KG1 (cell line): ENCODE data around the gene ZBTB24.
"Not testable (repeated sequence)": the region's sequence is repeated elsewhere in the genome, so short reads cannot be mapped to it uniquely, and the experiment has no call there.

ENCODE experiments used
- DNase-seq: peaks from one replicate; lab custom pipeline; 2025; lab: John Stamatoyannopoulos, UW

Gene ZBTB24

DNA sequence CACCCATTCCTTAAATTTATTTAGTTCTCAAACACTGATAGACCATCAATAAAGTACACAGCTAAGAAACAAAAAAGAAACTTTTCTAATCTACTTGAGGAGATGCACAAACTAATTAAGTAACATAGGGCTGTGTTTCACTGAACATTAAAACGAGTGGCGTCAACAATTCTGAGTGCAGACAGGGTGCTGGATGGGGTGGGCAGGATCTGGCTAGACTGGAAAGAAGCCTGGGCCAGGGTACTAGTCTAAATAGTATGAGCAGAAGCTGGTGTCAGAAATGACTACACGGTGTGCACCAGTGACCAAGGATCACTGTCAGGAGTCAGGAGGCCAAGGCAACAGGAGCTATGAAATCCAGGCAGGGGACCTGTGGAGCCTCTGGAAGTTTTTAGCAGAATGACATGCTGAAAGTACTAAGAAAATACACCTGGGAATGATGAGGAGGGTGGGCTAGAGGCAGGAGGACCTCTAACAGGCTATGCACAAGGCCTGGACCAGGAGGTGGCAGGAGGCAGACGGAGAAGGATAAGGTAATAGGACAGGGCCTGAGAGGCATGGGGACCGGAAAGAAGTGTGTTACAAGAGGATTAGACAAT lies 13.3 kb downstream of the ZBTB24 start:
- no peak for DNase-seq

DNA sequence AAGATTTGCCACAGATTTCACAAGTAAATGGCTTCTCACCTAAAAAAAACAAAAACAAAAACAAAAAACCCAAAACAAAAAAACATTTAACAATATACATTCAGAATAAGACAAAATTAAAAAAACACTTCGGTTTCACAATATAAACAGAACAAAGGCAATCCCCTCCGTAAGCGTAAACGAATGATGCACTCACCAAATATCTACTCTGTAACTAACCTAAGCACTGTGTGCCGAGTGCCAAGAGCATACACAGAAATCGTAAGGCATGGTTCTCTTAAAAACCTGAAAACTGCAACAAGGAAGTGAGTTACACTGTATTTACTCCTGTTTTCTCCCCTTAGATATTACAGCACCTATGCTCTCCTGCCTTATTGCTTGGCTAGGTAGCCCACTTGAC lies 15.3 kb downstream of the ZBTB24 start:
- DNase-seq, result no peak

DNA sequence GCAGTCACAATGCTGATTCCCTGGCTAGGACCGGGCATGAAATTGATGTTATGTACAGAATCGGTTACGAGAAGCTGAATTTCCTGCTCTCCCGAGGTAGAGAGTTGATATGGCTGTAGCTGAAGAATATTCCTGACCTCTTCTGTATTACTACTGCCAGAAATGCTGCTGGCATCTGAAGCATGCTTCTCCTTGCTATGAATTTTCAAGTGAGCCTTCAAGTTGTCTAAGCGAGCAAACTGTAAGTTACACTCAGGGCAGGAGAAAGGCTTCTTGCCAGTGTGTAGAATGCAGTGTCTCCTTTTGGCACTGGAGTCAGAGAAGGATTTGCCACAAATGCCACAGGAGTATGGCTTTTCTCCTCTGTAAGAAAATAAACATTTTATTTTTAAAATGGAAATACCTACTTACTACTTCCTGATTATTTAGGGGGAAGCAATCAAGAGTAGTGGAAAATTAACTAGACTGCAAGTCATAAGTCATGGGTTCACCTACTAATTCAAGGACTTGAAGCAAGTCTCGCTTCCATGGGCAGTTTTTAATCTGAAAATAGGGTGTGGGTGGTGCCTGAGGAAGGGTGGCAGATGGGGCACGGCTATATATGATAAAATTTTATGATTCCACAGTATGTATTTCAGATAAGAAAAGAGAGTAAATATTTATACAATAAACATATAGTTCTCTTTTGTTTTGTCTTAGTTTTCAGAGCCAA lies 16.7 kb downstream of the ZBTB24 start:
- DNase-seq, result no peak

- DNase-seq, result no peak
Observed at GRCh38 chr6:109465772-109466171, 17.2 kb downstream of the ZBTB24 start.

GRCh38 chr6:109461733-109462526 lies 21.1 kb downstream of the ZBTB24 start:
- no peak for DNase-seq

DNA sequence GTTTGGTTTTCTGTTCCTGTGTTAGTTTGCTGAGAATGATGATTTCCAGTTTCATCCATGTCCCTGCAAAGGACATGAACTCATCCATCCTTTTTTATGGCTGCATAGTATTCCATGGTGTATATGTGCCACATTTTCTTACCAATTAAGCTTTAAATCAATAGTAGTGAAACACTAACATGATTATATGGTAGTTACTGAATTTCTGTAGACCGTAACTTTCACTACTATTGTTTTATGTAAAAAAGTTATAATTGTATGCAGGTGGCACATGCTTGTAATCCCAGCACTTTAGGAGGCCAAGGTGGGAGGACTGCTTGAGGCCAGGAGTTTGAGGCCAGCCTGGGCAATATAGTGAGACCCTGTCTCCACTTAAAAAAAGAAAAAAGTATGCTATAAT lies 21.8 kb downstream of the ZBTB24 start:
- DNase-seq, result not testable (repeated sequence)

DNA sequence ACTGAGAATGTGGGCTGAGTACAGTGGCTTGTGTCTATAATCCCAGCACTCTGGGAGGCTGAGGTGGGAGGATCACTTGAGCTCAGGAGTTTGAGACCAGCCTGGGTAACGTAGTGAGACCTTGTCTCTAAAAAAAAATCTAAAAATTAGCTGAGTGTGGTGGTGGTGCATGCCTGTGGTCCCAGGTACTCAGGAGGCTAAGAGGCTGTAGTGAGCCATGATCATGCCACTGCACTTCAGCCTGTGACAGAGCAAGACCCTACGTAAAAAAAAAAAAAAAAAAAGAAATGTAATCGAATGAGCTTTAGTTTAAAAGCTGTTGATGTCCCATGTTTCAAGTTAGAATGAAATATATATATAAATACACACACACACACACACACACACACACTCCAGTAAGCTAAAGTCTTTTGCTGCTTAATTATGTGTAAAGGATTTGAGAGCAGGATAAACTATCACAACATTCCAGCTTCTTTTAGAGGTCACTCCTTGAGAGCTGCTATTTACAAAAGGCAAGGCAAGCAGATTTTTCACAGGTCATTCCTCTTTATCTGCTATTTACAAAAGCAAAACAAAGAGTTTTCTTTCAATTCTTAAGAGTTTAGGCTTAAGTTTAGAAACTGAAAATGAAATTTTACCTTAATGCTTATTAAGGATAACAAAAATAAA lies 22.7 kb downstream of the ZBTB24 start:
- no peak for DNase-seq

GRCh38 chr6:109458774-109459531 lies 24.1 kb downstream of the ZBTB24 start:
- no peak for DNase-seq

DNA sequence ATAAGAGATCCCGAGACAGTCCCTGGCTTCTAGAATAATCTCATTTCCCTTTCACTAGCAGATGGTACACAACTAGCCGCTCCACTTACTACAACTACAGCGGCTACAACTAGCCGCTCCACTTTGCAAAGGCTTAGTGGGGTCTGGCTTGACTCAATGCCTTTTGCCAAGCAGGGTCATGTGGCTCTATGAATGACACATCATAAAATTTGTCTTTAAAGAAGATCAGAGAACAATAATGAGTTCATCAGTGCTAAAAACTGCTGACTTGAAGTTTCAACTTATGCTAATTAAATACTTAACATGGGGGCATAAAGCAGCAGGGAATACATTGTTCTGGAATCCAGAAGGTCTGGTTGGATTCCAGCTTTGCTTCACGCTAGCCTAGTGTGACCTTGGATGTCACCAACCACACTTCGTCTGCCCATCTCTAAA lies 25.4 kb downstream of the ZBTB24 start:
- no peak for DNase-seq

DNA sequence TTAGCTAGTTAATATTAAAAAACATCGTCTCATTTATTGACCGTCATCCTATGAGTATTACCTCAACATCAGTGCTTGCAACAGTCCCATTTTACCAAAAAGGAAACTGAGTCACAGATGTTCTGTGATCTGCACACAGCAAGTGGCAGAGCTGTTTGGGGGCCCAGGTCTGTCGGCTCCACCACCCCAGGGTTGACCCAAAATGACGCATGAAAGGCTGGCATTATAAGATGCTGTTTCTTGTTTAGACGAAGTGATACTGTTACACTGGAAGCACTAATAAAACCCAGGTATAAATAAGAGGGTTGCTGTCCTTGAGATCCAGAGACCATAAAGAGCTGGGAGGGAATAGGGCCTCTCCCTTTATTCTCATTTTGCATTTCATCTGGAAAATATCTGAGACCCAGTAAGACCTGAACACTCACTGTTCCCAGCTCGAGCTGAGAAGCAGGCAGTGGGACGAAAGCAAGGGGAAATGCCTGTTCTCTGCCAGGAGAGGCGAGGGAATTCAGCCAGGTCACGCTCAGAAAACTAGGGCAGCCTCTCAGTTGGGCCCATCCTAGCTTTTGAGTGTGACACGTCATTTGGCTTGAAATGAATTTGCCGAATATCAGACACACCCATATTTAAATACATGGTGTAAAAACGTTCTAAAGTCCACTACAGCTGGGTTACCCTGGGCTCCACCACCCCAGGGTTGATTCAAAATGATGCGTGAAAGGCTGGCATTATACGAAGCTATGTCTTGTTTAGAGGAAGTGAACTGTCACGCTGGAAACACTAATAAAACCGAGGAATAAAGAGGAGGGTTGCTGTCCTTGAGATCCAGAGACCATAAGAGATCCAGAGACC lies 26.1 kb downstream of the ZBTB24 start:
- no peak for DNase-seq

DNA sequence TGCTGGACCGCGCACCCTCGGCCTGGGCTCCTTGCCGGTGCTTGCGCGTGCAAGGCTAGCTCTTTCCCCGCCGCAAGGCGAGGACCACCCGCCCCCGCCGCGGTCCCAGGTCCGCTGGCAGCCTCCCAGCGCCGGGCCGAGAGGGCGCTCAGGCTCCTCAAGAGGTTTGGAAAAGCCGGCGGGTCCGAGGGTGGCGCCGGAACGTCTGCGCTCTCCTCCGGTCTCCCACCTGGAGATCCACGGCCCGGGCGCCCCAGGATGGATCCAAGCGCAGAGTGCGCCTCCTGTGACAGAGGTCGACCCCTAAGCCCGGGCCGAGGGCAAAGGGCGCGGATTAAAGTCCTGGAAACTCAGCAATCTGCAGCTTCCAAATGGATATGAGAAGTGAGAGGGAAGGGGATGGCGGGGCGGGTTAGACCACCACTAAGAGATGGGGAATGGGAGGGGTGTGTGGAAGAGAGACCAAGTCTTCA lies 26.9 kb downstream of the ZBTB24 start:
- no peak for DNase-seq

- DNase-seq, result peak; percentile 41
Observed at GRCh38 chr6:109455437-109456110, 27.4 kb downstream of the ZBTB24 start, which contains the start of gene MICAL1. TSS of gene MICAL1 (minus strand) at chr6:109455772. CDS start at chr6:109454196, 1,576 bp downstream.

- DNase-seq, result peak; percentile 76
Observed at GRCh38 chr6:109454496-109455436, 28.3 kb downstream of the ZBTB24 start.

DNA sequence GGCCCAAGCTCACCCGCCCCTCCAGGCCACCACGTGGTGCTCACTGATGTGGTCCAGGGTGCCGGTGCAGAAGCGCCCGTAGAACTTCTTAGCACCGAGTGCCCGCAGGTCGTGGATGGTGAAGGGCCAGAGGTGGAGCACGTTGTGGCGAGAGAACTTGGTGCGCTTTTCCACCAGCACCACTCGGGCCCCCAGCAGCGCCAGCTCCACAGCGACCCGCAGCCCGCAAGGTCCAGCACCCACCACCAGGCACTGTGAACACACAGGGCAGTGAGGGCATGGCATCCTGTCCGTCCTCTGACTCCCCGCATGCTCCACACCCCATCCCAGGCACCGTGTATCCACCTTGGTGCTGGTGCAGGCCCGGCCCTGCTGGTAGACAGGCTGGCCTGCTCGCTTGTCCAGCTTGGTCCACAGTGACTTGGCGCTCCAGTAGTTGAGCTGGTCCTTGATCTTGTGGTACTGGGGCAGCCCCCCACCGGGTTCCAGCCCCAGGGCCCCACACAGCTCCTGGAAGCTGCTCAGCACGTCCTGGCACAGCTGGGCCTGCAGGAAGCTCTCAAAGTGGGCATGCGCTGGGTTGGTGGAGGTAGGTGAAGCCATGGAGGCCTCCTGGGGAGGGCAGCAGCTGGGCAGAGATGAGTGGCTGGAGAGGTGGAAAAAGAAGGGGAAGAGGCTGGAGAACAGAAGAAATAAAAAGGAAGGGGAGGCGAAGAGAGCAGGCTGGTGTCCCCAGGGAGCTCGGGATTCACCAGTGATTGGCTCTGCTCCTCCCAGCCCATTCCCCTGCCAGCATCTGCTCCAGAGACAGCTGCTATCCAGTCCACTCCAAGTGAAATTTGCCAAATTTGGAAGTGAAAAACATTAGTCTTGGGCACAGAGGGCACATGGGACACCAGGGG lies 29.2 kb downstream of the ZBTB24 start:
- no peak for DNase-seq

DNA sequence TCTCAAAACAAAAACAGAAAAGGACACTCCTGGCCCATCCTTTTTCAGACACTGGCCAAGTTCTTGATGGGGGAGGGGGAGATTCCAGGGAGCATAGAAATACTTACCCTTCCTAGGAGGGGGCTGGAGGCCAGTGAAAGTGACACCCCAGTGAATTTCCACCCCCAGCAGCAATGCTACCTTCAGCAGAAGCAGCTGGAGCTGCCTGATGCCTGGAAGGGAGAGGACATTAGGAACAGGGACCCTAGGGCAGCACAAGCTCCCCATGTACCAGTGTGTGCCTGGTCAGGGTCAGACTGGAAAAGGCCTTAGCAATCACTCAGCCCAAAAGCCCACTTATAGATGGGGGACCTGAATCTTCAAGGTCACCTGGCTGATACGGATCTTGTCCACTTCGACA lies 29.9 kb downstream of the ZBTB24 start:
- no peak for DNase-seq

DNA sequence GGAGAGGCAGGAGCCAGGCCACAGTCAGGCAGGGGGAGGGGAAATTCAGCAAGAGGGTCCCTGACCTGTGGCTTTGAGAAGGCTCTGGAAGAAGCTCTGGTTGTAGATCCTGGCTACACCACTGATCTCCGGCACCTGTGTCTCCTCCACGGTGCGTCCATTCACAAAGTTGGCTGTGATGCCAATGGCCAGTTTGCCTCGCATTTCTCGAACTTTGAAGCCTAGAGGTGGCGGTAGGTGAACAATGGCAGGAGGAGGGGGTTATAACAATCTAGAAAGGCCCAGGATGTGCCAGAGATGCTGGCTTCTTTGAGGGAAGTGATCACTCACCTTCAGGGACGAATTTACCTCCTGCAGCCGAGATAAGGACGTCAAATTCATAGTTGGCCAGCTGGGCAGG lies 30.8 kb downstream of the ZBTB24 start:
- DNase-seq, result no peak

DNA sequence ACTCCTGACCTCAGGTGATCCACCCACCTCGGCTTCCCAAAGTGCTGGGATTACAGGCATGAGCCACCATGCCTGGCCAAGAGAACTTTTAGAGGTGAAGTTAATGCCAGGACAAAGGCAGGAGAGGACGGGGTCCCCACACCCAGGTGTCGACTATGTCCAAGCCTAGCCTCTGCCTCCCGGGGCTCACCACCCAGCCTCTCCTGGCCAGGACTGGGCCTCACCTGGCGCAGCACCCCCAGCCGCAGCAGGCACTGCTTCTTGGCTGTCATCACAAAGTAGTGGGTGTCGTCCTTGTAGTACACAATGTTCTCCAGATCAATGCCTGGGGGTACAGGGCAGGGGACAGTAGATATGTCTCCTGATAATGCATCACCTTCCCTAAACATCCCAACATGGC lies 31.6 kb downstream of the ZBTB24 start:
- no peak for DNase-seq

GRCh38 chr6:109450801-109451200 lies 32.2 kb downstream of the ZBTB24 start:
- DNase-seq, result no peak
